ENCODE data around the gene RPTOR.

Gene RPTOR

GRCh38 chr17:80919331-80920311 lies 375.0 kb downstream of the RPTOR start:
- DNase-seq (ENCODE audit: low read depth in 2 of 2, low spot score in 1 of 2): no peak

- no peak for DNase-seq (ENCODE audit: low read depth in 2 of 2, low spot score in 1 of 2)
Measured at GRCh38 chr17:80920441-80920840, 375.8 kb downstream of the RPTOR start.

- DNase-seq (ENCODE audit: low read depth in 2 of 2, low spot score in 1 of 2): no peak
Measured at GRCh38 chr17:80921159-80921558, 376.5 kb downstream of the RPTOR start.

- DNase-seq (ENCODE audit: low read depth in 2 of 2, low spot score in 1 of 2): no peak
Measured at GRCh38 chr17:80921741-80922579, 377.3 kb downstream of the RPTOR start.

GRCh38 chr17:80922580-80923160 lies 378.0 kb downstream of the RPTOR start:
- DNase-seq (ENCODE audit: low read depth in 2 of 2, low spot score in 1 of 2): no peak

GRCh38 chr17:80923211-80924110 lies 378.8 kb downstream of the RPTOR start:
- DNase-seq (ENCODE audit: low read depth in 2 of 2, low spot score in 1 of 2): no peak

- no peak for DNase-seq (ENCODE audit: low read depth in 2 of 2, low spot score in 1 of 2)
Measured at GRCh38 chr17:80924111-80924806, 379.6 kb downstream of the RPTOR start.

GRCh38 chr17:80924807-80925610 lies 380.4 kb downstream of the RPTOR start:
- DNase-seq (ENCODE audit: low read depth in 2 of 2, low spot score in 1 of 2): no peak

- DNase-seq (ENCODE audit: low read depth in 2 of 2, low spot score in 1 of 2): no peak
Measured at GRCh38 chr17:80925688-80926335, 381.2 kb downstream of the RPTOR start.

GRCh38 chr17:80926591-80927250 lies 382.1 kb downstream of the RPTOR start:
- no peak for DNase-seq (ENCODE audit: low read depth in 2 of 2, low spot score in 1 of 2)

- no peak for DNase-seq (ENCODE audit: low read depth in 2 of 2, low spot score in 1 of 2)
Measured at GRCh38 chr17:80927791-80928216, 383.2 kb downstream of the RPTOR start.

- DNase-seq (ENCODE audit: low read depth in 2 of 2, low spot score in 1 of 2): no peak
Measured at GRCh38 chr17:80929449-80929848, 384.8 kb downstream of the RPTOR start.

GRCh38 chr17:80930335-80931279 lies 386.0 kb downstream of the RPTOR start:
- DNase-seq (ENCODE audit: low read depth in 2 of 2, low spot score in 1 of 2): no peak

GRCh38 chr17:80931421-80932265 lies 387.0 kb downstream of the RPTOR start:
- DNase-seq (ENCODE audit: low read depth in 2 of 2, low spot score in 1 of 2): no peak

- DNase-seq (ENCODE audit: low read depth in 2 of 2, low spot score in 1 of 2): no peak
Measured at GRCh38 chr17:80935526-80935925, 390.9 kb downstream of the RPTOR start.

GRCh38 chr17:80936218-80936617 lies 391.6 kb downstream of the RPTOR start:
- no peak for DNase-seq (ENCODE audit: low read depth in 2 of 2, low spot score in 1 of 2)
